Inferior parietal cortex (tissue), 1 donor: ENCODE data around the gene KRTAP10-6.
A peak's percentile ranks its signal among the peaks of the same experiment; 100 is the strongest.
"Not testable (repeated sequence)": the region's sequence is repeated elsewhere in the genome, so short reads cannot be mapped to it uniquely, and the experiment has no call there.

Experiments used
- DNase-seq: peaks from one replicate; pipeline ENCODE4 v3.0.0-alpha.2; 2016; ENCODE audit errors: extremely low spot score

Gene KRTAP10-6

GRCh38 chr21:44599264-44600029 is 7.1 kb upstream of the KRTAP10-6 start:
- no peak for DNase-seq

- DNase-seq = no peak
These were observed 5.8 kb upstream of the KRTAP10-6 start for GRCh38 chr21:44598061-44598460.

GRCh38 chr21:44596068-44596725 is 3.9 kb upstream of the KRTAP10-6 start:
- DNase-seq = no peak

GRCh38 chr21:44595524-44595923 is 3.2 kb upstream of the KRTAP10-6 start:
- no peak for DNase-seq

- no peak for DNase-seq
These were observed 2.2 kb upstream of the KRTAP10-6 start for GRCh38 chr21:44594406-44594916.

GRCh38 chr21:44593598-44594405 is 1.5 kb upstream of the KRTAP10-6 start:
- DNase-seq = peak; percentile 27

- not testable (repeated sequence) for DNase-seq
These were observed 539 bp downstream of the KRTAP10-6 start for GRCh38 chr21:44591801-44592130.

- DNase-seq = not testable (repeated sequence)
These were observed 1.2 kb downstream of the KRTAP10-6 start for GRCh38 chr21:44590897-44591800.

GRCh38 chr21:44590311-44590721 is 2.0 kb downstream of the KRTAP10-6 start:
- no peak for DNase-seq

GRCh38 chr21:44589586-44590305 is 2.6 kb downstream of the KRTAP10-6 start:
- no peak for DNase-seq

GRCh38 chr21:44589094-44589493 is 3.2 kb downstream of the KRTAP10-6 start:
- DNase-seq = no peak

- DNase-seq = no peak
These were observed 6.4 kb downstream of the KRTAP10-6 start for GRCh38 chr21:44585892-44586291.

GRCh38 chr21:44583800-44584147 is 8.5 kb downstream of the KRTAP10-6 start:
- DNase-seq = no peak

- DNase-seq = no peak
These were observed 9.1 kb downstream of the KRTAP10-6 start for GRCh38 chr21:44583089-44583799.

- DNase-seq = no peak
These were observed 10.2 kb downstream of the KRTAP10-6 start for GRCh38 chr21:44582055-44582454.

GRCh38 chr21:44581158-44581557 is 11.1 kb downstream of the KRTAP10-6 start:
- no peak for DNase-seq

GRCh38 chr21:44580231-44580821 is 12.0 kb downstream of the KRTAP10-6 start, which contains the start of gene KRTAP10-5:
KRTAP10-5 (minus strand) TSS chr21:44580604; CDS start chr21:44580578, 26 bp downstream.
- DNase-seq = not testable (repeated sequence)

- DNase-seq = no peak
These were observed 12.5 kb downstream of the KRTAP10-6 start for GRCh38 chr21:44579833-44580144.

GRCh38 chr21:44579056-44579832 is 13.1 kb downstream of the KRTAP10-6 start:
- DNase-seq = no peak
